IMR-90 (cell line): ENCODE measurements around the gene ZCWPW1. TPM values are rescaled to one million over a fixed set of nuclear protein-coding genes. Genes with fewer than 3 reads are reported as not detected.
"Not testable (repeated sequence)": the region's sequence is repeated elsewhere in the genome, so short reads cannot be mapped to it uniquely, and the experiment has no call there.

ENCODE experiments used
- ATAC-seq: fragments of 200-7000 bp; cut with Tn5 transposase; 2 replicates; pipeline ENCODE4 v1.9.1; 2020; ENCODE audit warnings: low read depth, mild to moderate bottlenecking, moderate library complexity
- BruUV-seq: library from RNA; stranded (reverse); fragments of 400-500 nt; replicated peaks from 2 replicates; lab custom pipeline; 2021; lab: Mats Ljungman, UMichigan
- CTCF ChIA-PET: fragments of 300-600 bp; formaldehyde crosslinking; extraction: SDS; loops from one replicate; lab custom pipeline; 2021; ENCODE audit warnings: antibody characterized with exemption; lab: Yijun Ruan, JAX
- POLR2A ChIA-PET: fragments of 300-600 bp; sonication (Branson Sonifier 250); formaldehyde crosslinking; loops from one replicate; lab custom pipeline; 2022; ENCODE audit warnings: antibody characterized with exemption; ENCODE audit not compliant: unreplicated experiment; lab: Charles Lee
- DNase-seq: peaks from one replicate; pipeline ENCODE4 v3.0.0; 2013
- H2AFZ ChIP-seq: replicated peaks from 2 replicates; pipeline ENCODE3; 2013; ENCODE audit warnings: low read length, mild to moderate bottlenecking; ENCODE audit not compliant: poor library complexity
- H2AK5ac ChIP-seq: 2 replicates; pipeline ENCODE4 v1.6.1; 2013; ENCODE audit warnings: low read depth, low read length, inconsistent platforms
- H2AK9ac ChIP-seq: replicated peaks from 2 replicates; pipeline ENCODE3; 2013; ENCODE audit warnings: mild to moderate bottlenecking, low read depth, low read length, moderate library complexity; ENCODE audit not compliant: poor library complexity
- H2BK120ac ChIP-seq: 2 replicates; pipeline ENCODE4 v1.6.1; 2013; ENCODE audit warnings: low read depth, low read length, inconsistent platforms
- H2BK15ac ChIP-seq: 3 replicates; pipeline ENCODE4 v1.6.1; 2013; ENCODE audit warnings: low read depth, low read length, inconsistent platforms
- H2BK20ac ChIP-seq: 2 replicates; pipeline ENCODE4 v1.6.1; 2013; ENCODE audit warnings: low read depth, mild to moderate bottlenecking, inconsistent platforms, low read length, moderate library complexity
- H2BK5ac ChIP-seq: 2 replicates; pipeline ENCODE4 v1.6.1; 2013; ENCODE audit warnings: mild to moderate bottlenecking, low read depth, low read length, inconsistent platforms; ENCODE audit not compliant: poor library complexity, severe bottlenecking
- H3K14ac ChIP-seq: replicated peaks from 2 replicates; pipeline ENCODE4 v1.6.1; 2013; ENCODE audit warnings: low read depth, low read length, inconsistent platforms
- H3K18ac ChIP-seq: 2 replicates; pipeline ENCODE4 v1.6.1; 2013; ENCODE audit warnings: low read depth, low read length, control low read depth
- H3K23ac ChIP-seq: 2 replicates; pipeline ENCODE4 v1.6.1; 2013; ENCODE audit warnings: low read depth, low read length, inconsistent platforms
- H3K27ac ChIP-seq: 2 replicates; pipeline ENCODE4 v1.5.1; 2013; ENCODE audit warnings: mild to moderate bottlenecking, control low read depth, low read length; ENCODE audit not compliant: insufficient read depth
- H3K27me3 ChIP-seq: 2 replicates; pipeline ENCODE4 v1.6.1; 2013; ENCODE audit warnings: low read length; ENCODE audit not compliant: control insufficient read depth, insufficient read depth
- H3K36me3 ChIP-seq: 2 replicates; pipeline ENCODE4 v1.6.1; 2013; ENCODE audit warnings: low read length, mixed read lengths; ENCODE audit not compliant: control insufficient read depth, insufficient read depth
- H3K4ac ChIP-seq: 2 replicates; pipeline ENCODE4 v1.6.1; 2013; ENCODE audit warnings: low read depth, low read length, inconsistent platforms
- H3K4me1 ChIP-seq: 2 replicates; pipeline ENCODE4 v1.6.1; 2013; ENCODE audit warnings: low read length, mixed read lengths; ENCODE audit not compliant: control insufficient read depth, insufficient read depth
- H3K4me2 ChIP-seq: 2 replicates; pipeline ENCODE4 v1.6.1; 2013; ENCODE audit warnings: low read depth, mild to moderate bottlenecking, control low read depth, low read length, moderate library complexity
- H3K4me3 ChIP-seq: 2 replicates; pipeline ENCODE4 v1.5.1; 2013; ENCODE audit warnings: low read depth, mild to moderate bottlenecking, control low read depth, low read length, moderate library complexity; ENCODE audit not compliant: insufficient read depth
- H3K56ac ChIP-seq: 2 replicates; pipeline ENCODE4 v1.6.1; 2013; ENCODE audit warnings: low read length, inconsistent platforms; ENCODE audit not compliant: insufficient read depth; ENCODE audit errors: extremely low read depth
- H3K79me1 ChIP-seq, 2 experiments: 2 replicates each; pipeline ENCODE4 v1.6.1; 2013; ENCODE audit warnings: low read length in 2 of 2, inconsistent platforms in 1 of 2, low read depth in 1 of 2
- H3K9ac ChIP-seq: 2 replicates; pipeline ENCODE4 v1.6.1; 2013; ENCODE audit warnings: low read depth, low read length, control low read depth
- H3K9me1 ChIP-seq: 2 replicates; pipeline ENCODE4 v1.6.1; 2013; ENCODE audit warnings: low read length, inconsistent platforms; ENCODE audit not compliant: insufficient read depth
- H3K9me3 ChIP-seq: 2 replicates; pipeline ENCODE4 v1.6.1; 2013; ENCODE audit warnings: low read length; ENCODE audit not compliant: control insufficient read depth, insufficient read depth
- H4K20me1 ChIP-seq: 2 replicates; pipeline ENCODE4 v1.6.1; 2013; ENCODE audit warnings: low read length, inconsistent platforms; ENCODE audit not compliant: insufficient read depth
- H4K5ac ChIP-seq: 2 replicates; pipeline ENCODE4 v1.6.1; 2013; ENCODE audit warnings: mild to moderate bottlenecking, low read depth, low read length, control low read depth
- H4K8ac ChIP-seq, 2 experiments: 2 replicates each; pipeline ENCODE4 v1.6.1; 2013; ENCODE audit warnings: low read depth in 2 of 2, low read length in 2 of 2, control low read depth in 1 of 2, inconsistent platforms in 1 of 2
- H4K91ac ChIP-seq: 2 replicates; pipeline ENCODE4 v1.6.1; 2013; ENCODE audit warnings: low read depth, low read length, inconsistent platforms; ENCODE audit not compliant: insufficient read depth
- WGBS, 2 experiments: methylation state at CpG; one replicate each; pipeline versions ENCODE4 v1.1.5 to v1.1.7; 2013; ENCODE audit warnings: missing lambda C conversion rate in 2 of 2; ENCODE audit not compliant: insufficient read length in 1 of 2; ENCODE audit errors: extremely low coverage in 2 of 2; 5-methylcytosine and 5-hydroxymethylcytosine counted together
- dilution Hi-C: fragments of 300-500 bp; cut with HindIII; formaldehyde crosslinking; loops from one replicate; pipeline ENCODE4 v1.14.3; 2018; ENCODE audit warnings: low sequenced_read_pairs; ENCODE audit not compliant: unreplicated experiment
- in situ Hi-C: fragments of 300-500 bp; cut with MboI; formaldehyde crosslinking; loops from 3 replicates; pipeline ENCODE4 v1.14.3; 2019; ENCODE audit warnings: low sequenced_read_pairs, inconsistent platforms, mixed read lengths
- intact Hi-C: fragments of 100-400 bp; cut with micrococcal nuclease; formaldehyde crosslinking; loops from 2 replicates; pipeline ENCODE4 v1.10.0; 2022
- polyA plus RNA-seq, 3 experiments: library from polyadenylated mRNA; depleted of rRNA; stranded (reverse); fragments of >200 nt; gene quantifications; 2 replicates each; pipeline ENCODE4 v1.2.3, GENCODE V29; 2012; ENCODE audit warnings: low replicate concordance in 1 of 3
- total RNA-seq: library from RNA; depleted of rRNA; stranded (reverse); fragments of >200 nt; gene quantifications from 2 replicates; pipeline ENCODE4 v1.2.3, GENCODE V29; 2012

ZCWPW1 gene
- total and polyA plus RNA-seq, 2 of the 4 experiments (the other 2 are of a cell fraction): 0.72 to 1.3 TPM

- DNase-seq, BruUV-seq, H3K14ac ChIP-seq, H3K56ac ChIP-seq, ATAC-seq, H3K4ac ChIP-seq, intact Hi-C loops, H3K4me2 ChIP-seq, H3K23ac ChIP-seq, H2BK5ac ChIP-seq, H3K9ac ChIP-seq, H2BK120ac ChIP-seq, H3K4me3 ChIP-seq, H4K5ac ChIP-seq, H3K9me1 ChIP-seq, H2BK15ac ChIP-seq, H4K20me1 ChIP-seq, H4K8ac ChIP-seq, H2AK9ac ChIP-seq, H3K9me3 ChIP-seq, H4K91ac ChIP-seq, H3K18ac ChIP-seq, H3K27me3 ChIP-seq, H3K4me1 ChIP-seq, dilution Hi-C loops, H3K27ac ChIP-seq, H2AFZ ChIP-seq, H2AK5ac ChIP-seq, H3K79me1 ChIP-seq, H3K36me3 ChIP-seq, H2BK20ac ChIP-seq: not testable (repeated sequence)
- 92% methylated on average over 2 of the region's 8 CpGs; no CpG with 5 or more reads in 1 of the 2 experiments for WGBS, 2 experiments
- ChIA-PET POLR2A (interaction anchor here (0.6 kb wide), 1 partner anchor 1252 kb away, joined by 5 read pairs; no protein-coding TSS in a partner anchor), CTCF (interaction anchor here (0.9 kb wide), 1 partner anchor 110 kb away, joined by 9 read pairs; no protein-coding TSS in a partner anchor)
- in situ Hi-C loops: loop anchor here (25.0 kb wide), 1 partner anchor 408 kb away; the partner anchor contains the start of genes SLC12A9 and TRIP6
Observed at GRCh38 chr7:100453854-100454253, 25.4 kb upstream of the ZCWPW1 start.
